Measurements from ENCODE around the gene ZNF394.
"Not testable (repeated sequence)": the region's sequence is repeated elsewhere in the genome, so short reads cannot be mapped to it uniquely, and the experiment has no call there.

Gene ZNF394

GRCh38 chr7:99499721-99500636 lies at the start of gene ZNF394:
Gene ZNF394, minus strand, starts transcription at chr7:99500281. Its CDS starts 188 bp downstream, at chr7:99500093.
- TF ChIP-seq ZNF274 (IDR thresholded peaks at IDR 0.05; ENCODE audit: low read depth, low read length) = no peak
- peak within 1 kb of the TSS; percentile 94 for H3K4me3 ChIP-seq (ENCODE audit: low read length)

DNA sequence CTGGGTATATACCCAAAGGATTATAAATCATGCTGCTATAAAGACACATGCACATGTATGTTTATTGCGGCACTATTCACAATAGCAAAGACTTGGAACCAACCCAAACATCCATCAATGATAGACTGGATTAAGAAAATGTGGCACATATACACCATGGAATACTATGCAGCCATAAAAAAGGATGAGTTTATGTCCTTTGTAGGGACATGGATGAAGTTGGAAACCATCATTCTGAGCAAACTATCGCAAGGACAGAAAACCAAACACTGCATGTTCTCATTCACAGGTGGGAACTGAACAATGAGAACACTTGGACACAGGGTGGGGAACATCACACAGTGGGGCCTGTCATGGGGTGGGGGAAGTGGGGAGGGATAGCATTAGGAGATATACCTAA lies 49.5 kb upstream of the ZNF394 start:
- not testable (repeated sequence) for H3K4me3 ChIP-seq (ENCODE audit: low read length)

GRCh38 chr7:99545308-99545707 lies 45.2 kb upstream of the ZNF394 start:
- not testable (repeated sequence) for H3K4me3 ChIP-seq (ENCODE audit: low read length)

- TF ChIP-seq ZNF274 (IDR thresholded peaks at IDR 0.05; ENCODE audit: low read depth, low read length) = no peak
These were observed 43.8 kb upstream of the ZNF394 start for GRCh38 chr7:99543916-99544315.

GRCh38 chr7:99543081-99543671 lies 43.1 kb upstream of the ZNF394 start:
- no peak overlapping the region for H3K4me3 ChIP-seq (ENCODE audit: low read length)
- no peak for TF ChIP-seq ZNF274 (IDR thresholded peaks at IDR 0.05; ENCODE audit: low read depth, low read length)

More at GRCh38 chr7:99543916-99544315, 43.8 kb upstream of the ZNF394 start:
- no peak overlapping the region for H3K4me3 ChIP-seq (ENCODE audit: low read length)

GRCh38 chr7:99541212-99541611 lies 41.1 kb upstream of the ZNF394 start:
- no peak overlapping the region for H3K4me3 ChIP-seq (ENCODE audit: low read length)
- no peak for TF ChIP-seq ZNF274 (IDR thresholded peaks at IDR 0.05; ENCODE audit: low read depth, low read length)

- no peak for TF ChIP-seq ZNF274 (IDR thresholded peaks at IDR 0.05; ENCODE audit: low read depth, low read length)
- no peak overlapping the region for H3K4me3 ChIP-seq (ENCODE audit: low read length)
These were observed 40.5 kb upstream of the ZNF394 start for GRCh38 chr7:99540542-99540941.

DNA sequence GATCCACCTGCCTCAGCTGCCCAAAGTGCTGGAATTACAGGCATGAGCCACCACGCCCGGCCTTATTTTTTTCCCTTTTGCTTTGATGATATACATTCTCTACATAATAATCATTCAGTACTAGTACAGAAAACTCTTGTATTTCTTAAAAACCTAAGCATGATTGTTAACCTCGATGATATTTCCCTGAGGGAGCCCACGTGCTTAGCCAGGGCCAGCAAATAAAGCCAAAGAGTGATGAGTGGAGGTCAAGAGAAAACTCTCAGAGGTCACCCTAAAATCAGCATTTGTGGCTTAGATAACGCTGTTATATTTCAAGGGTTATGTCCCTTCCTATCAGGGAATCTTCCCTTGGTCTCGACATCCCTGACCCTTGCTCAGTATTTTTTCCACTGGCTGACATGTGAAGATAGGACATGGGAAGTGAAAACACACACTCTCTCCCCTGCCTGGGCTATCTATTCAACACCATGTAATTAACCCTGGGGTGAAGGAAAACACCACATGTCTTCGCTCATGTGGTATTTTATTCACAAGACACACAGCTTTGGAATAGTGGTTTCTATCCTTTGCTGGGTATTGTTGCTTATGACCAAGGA lies 39.2 kb upstream of the ZNF394 start:
- H3K4me3 ChIP-seq (ENCODE audit: low read length) = no peak overlapping the region
- TF ChIP-seq ZNF274 (IDR thresholded peaks at IDR 0.05; ENCODE audit: low read depth, low read length) = no peak

- TF ChIP-seq ZNF274 (IDR thresholded peaks at IDR 0.05; ENCODE audit: low read depth, low read length) = no peak
- no peak overlapping the region for H3K4me3 ChIP-seq (ENCODE audit: low read length)
These were observed 35.6 kb upstream of the ZNF394 start for GRCh38 chr7:99535667-99536066.

GRCh38 chr7:99531354-99531765 lies 31.3 kb upstream of the ZNF394 start:
- TF ChIP-seq ZNF274 (IDR thresholded peaks at IDR 0.05; ENCODE audit: low read depth, low read length) = no peak
- H3K4me3 ChIP-seq (ENCODE audit: low read length) = no peak overlapping the region

GRCh38 chr7:99525713-99526440 lies 25.8 kb upstream of the ZNF394 start:
- H3K4me3 ChIP-seq (ENCODE audit: low read length) = no peak overlapping the region
- no peak for TF ChIP-seq ZNF274 (IDR thresholded peaks at IDR 0.05; ENCODE audit: low read depth, low read length)

DNA sequence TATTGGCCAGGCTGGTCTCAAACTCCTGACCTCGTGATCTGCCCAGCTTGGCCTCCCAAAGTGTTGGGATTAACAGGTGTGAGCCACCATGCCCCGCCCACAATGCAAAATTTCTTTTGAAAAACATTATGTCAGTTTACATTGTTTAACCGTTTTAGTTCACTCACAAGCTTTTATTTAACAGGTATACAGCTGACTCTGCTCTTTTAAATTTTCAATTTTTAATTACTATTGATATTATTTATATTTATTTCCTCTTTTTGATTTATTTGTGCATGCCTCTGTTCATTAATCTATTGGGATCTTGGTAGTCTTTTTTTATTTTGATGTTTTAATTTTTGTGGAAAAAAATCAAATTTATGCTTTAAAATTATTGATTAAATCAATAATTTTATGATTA lies 21.3 kb upstream of the ZNF394 start:
- no peak overlapping the region for H3K4me3 ChIP-seq (ENCODE audit: low read length)
- no peak for TF ChIP-seq ZNF274 (IDR thresholded peaks at IDR 0.05; ENCODE audit: low read depth, low read length)

DNA sequence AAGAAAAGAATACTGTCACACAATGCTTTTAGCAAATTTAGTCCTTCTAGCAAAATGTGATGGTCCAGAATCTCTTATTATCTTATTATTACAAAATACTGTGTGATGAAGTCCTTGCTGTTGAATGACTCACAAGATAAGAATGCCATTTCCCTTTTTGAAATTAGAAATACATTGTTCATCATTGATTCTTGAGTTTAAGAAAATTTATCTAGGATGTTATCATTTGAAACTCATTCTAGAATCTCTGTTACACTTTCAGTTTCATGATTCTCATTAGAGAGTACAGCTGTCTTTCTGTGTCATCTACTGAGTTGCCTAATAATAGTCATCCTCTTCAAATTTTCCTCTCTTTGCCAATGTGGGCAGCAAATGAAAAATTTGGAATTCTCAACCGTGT lies 14.0 kb upstream of the ZNF394 start:
- no peak for TF ChIP-seq ZNF274 (IDR thresholded peaks at IDR 0.05; ENCODE audit: low read depth, low read length)
- H3K4me3 ChIP-seq (ENCODE audit: low read length) = no peak overlapping the region

DNA sequence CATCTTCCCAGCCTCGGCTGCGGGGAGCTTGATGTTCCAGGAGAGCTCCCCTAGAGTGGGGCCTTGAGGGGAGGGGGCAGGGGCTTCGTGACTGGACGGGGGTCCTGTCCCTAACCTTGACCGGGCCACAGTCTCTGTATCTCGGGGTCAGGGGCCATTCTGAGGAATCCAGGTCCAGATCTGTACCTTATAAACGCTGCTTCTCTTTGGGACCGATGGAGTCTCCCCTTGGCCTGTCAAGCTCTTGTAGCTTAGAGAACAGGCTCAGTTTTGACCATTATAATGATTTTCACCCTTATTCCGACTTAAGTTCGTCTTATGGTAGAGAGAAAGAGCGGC lies 5.2 kb upstream of the ZNF394 start:
- H3K4me3 ChIP-seq (ENCODE audit: low read length) = peak overlapping the region; percentile 95
- TF ChIP-seq ZNF274 (IDR thresholded peaks at IDR 0.05; ENCODE audit: low read depth, low read length) = no peak
